ENCODE data around the gene PPP2R5A.

DNA sequence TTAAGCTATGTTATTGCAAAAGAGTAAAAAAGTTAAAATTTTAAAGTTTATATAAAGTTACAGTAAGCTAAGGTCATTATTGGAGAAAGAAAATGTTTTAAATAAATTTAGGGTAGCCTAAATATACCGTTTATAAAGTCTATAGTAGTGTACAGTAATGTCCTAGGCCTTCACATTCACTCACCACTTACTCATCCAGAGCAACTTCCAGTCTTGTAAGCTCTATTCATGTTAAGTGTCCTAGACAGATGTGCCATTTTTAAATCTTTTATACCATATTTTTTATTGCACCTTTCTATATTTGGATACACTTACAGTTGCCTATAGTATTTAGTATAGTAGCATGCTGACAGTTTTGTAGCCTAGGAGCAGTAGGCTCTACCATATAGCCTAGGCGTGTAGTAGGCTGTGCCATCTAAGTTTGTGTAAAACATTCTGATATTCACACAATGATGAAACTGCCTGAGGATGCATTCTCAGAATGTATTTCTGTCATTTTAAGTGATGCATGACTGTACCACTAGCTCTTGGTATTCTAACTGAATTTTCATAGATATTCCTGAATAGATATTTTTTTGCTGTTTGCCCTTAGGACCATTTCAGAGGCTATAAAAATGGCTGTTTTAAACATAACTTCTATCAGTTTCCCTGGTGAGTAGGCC is 26.8 kb downstream of the PPP2R5A start:
- no peak for TF ChIP-seq POLR2A (IDR thresholded peaks at IDR 0.05)
- TF ChIP-seq, protein P1, sequence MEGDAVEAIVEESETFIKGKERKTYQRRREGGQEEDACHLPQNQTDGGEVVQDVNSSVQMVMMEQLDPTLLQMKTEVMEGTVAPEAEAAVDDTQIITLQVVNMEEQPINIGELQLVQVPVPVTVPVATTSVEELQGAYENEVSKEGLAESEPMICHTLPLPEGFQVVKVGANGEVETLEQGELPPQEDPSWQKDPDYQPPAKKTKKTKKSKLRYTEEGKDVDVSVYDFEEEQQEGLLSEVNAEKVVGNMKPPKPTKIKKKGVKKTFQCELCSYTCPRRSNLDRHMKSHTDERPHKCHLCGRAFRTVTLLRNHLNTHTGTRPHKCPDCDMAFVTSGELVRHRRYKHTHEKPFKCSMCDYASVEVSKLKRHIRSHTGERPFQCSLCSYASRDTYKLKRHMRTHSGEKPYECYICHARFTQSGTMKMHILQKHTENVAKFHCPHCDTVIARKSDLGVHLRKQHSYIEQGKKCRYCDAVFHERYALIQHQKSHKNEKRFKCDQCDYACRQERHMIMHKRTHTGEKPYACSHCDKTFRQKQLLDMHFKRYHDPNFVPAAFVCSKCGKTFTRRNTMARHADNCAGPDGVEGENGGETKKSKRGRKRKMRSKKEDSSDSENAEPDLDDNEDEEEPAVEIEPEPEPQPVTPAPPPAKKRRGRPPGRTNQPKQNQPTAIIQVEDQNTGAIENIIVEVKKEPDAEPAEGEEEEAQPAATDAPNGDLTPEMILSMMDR (IDR thresholded peaks at IDR 0.05), result no peak

Data from breast epithelium (tissue), 3 donors.